ENCODE data around the gene ERCC5. TPM values are rescaled to one million over a fixed set of nuclear protein-coding genes. Genes with fewer than 3 reads are reported as not detected.

Gene ERCC5
- total and polyA plus RNA-seq, 10 donors, result 55.1 to 123 (median 74.8) TPM

DNA sequence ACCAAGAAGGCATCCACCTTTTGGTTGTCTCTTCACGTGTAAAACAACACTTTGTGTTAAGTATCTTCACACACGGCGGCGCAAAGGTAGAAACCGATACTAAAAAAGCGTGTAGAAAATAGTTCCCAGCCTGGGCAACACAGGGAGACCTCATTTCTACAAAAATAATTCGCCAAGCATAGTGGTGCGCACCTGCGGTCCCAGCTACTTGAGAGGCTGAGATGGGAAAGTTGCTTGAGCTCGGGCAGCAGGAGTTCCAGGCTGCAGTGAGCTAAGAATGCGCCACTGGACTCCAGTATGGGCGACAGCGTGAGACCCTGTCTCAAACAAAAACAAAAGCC lies 573 bp upstream of the ERCC5 start:
- no peak for TF ChIP-seq CTCF (IDR thresholded peaks at IDR 0.05 in 8 of 11, conservative IDR thresholded peaks at IDR 0.05 in 3 of 11)
- no peak for TF ChIP-seq POLR2AphosphoS5 (IDR thresholded peaks at IDR 0.05)
- TF ChIP-seq POLR2A (IDR thresholded peaks at IDR 0.05), result no peak
- no peaks in the 10 kb centered on the region for H3K9me3 ChIP-seq
- peak overlapping the region; percentile 94 to 100 (median 98) for H3K27ac ChIP-seq
- intact Hi-C loops (cut with DNase I; ENCODE audit: low total_unique reads), result loop anchor here (5.0 kb wide), 2 partner anchors 248 to 263 kb away; partner anchors contain the start of gene TPP2
- no peak for DNase-seq
- WGBS, 5 donors, result 1 to 3% (median 2%) methylated on average over 13 of the region's 13 CpGs
- H3K4me3 ChIP-seq, result peak overlapping the region; percentile 84 to 97 (median 93)
- no peaks in the 10 kb centered on the region for H3K27me3 ChIP-seq (replicated peaks in 1 of 7)
- peaks cover 21 to 47% (median 39%) of the 10 kb centered on the region in 6 donors for H3K4me1 ChIP-seq
- peaks cover 0 to 13% (median 5%) of the 10 kb centered on the region in 6 donors for H3K36me3 ChIP-seq

DNA sequence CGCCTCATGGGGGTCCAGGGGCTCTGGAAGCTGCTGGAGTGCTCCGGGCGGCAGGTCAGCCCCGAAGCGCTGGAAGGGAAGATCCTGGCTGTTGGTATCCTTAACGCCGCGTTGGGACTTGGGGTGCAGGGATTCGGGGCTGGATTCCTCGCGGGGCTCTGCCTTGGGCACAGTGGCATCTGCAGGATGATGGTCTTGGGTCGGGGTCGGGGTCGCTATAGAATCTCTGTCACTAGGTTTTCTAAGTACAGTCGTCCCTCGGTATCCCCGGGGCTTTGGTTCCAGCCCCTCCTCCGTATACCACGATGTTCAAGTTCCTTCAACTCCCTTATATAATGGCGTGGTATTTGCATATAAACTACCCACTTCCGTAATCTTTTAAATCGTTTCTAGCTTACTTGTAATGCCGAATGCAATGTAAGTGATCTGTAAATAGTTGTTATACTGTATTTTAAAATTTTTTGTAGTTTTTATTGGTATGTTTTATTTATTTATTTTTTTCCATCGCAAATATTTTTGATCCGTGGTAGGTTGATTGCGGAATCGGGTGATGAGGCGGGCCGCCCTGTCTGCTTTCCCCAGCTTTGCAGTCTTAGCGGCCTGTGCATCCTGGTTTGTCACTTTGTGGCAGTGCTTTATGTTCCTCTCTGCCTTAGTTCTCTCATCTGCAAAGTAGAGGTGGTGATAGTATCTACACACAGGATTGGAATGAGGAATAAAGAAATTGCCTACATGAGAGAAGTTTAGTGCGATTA lies 606 bp downstream of the ERCC5 start:
- Histone ChIP-seq H3K9me3 (no peaks in the 10 kb centered on the region), H3K36me3 (peaks cover 0 to 14% (median 5%) of the 10 kb centered on the region in 6 donors), H3K27ac (peak overlapping the region; percentile 94 to 100 (median 98)), H3K4me3 (peak overlapping the region; percentile 84 to 97 (median 93)), H3K4me1 (peaks cover 21 to 57% (median 45%) of the 10 kb centered on the region in 6 donors), H3K27me3 (replicated peaks in 1 of 7) (no peaks in the 10 kb centered on the region)
- WGBS, 5 donors, result 0 to 1% (median 0%) methylated on average over 31 of the region's 31 CpGs
- peak; percentile 89 for DNase-seq
- intact Hi-C loops (cut with DNase I; ENCODE audit: low total_unique reads), result loop anchor here (5.0 kb wide), 2 partner anchors 249 to 264 kb away; partner anchors contain the start of gene TPP2
- TF ChIP-seq POLR2AphosphoS5 (IDR thresholded peaks at IDR 0.05) (peak in 1 of 3 donors; percentile 44), CTCF (IDR thresholded peaks at IDR 0.05 in 8 of 11, conservative IDR thresholded peaks at IDR 0.05 in 3 of 11) (peak in 4 of 11 experiments; percentile 13 to 35 (median 23)), POLR2A (IDR thresholded peaks at IDR 0.05) (peak in 1 of 3 donors; percentile 33)

GRCh38 chr13:102847272-102848234 lies 1.7 kb downstream of the ERCC5 start:
- Histone ChIP-seq H3K4me1 (peaks cover 21 to 66% (median 45%) of the 10 kb centered on the region in 6 donors), H3K9me3 (no peaks in the 10 kb centered on the region), H3K4me3 (peak overlapping the region in 7 of 8 donors; percentile 87 to 97 (median 95)), H3K27me3 (replicated peaks in 1 of 7) (no peaks in the 10 kb centered on the region), H3K36me3 (peaks cover 0 to 23% (median 9%) of the 10 kb centered on the region in 6 donors), H3K27ac (peak overlapping the region; percentile 94 to 100 (median 98))
- peak; percentile 77 for DNase-seq
- intact Hi-C loops (cut with DNase I; ENCODE audit: low total_unique reads), result loop anchor here (5.0 kb wide), 2 partner anchors 250 to 265 kb away; partner anchors contain the start of gene TPP2
- peak; percentile 36 to 73 (median 69) for TF ChIP-seq CTCF (IDR thresholded peaks at IDR 0.05 in 8 of 11, conservative IDR thresholded peaks at IDR 0.05 in 3 of 11)
- TF ChIP-seq POLR2AphosphoS5 (IDR thresholded peaks at IDR 0.05), result no peak
- TF ChIP-seq POLR2A (IDR thresholded peaks at IDR 0.05), result no peak
- WGBS, 5 donors, result 19 to 25% (median 25%) methylated on average over 12 of the region's 12 CpGs

All from spleen (tissue), 11 donors.